GM06990 (cell line): ENCODE results near the gene FRAS1.
"Not testable (repeated sequence)": the region's sequence is repeated elsewhere in the genome, so short reads cannot be mapped to it uniquely, and the experiment has no call there.

ENCODE experiments used
- DNase-seq: peaks from one replicate; pipeline ENCODE4 v3.0.0-alpha.2; 2011; ENCODE audit not compliant: insufficient read length; ENCODE audit errors: extremely low read depth
- H3K27me3 ChIP-seq: replicated peaks from 2 replicates; pipeline ENCODE4 v1.6.0; 2011; ENCODE audit warnings: low read length; ENCODE audit not compliant: control insufficient read depth, insufficient read depth
- H3K36me3 ChIP-seq: 2 replicates; pipeline ENCODE4 v1.5.1; 2011; ENCODE audit warnings: low read length; ENCODE audit not compliant: control insufficient read depth, insufficient read depth
- H3K4me3 ChIP-seq: replicated peaks from 2 replicates; pipeline ENCODE4 v1.5.1; 2011; ENCODE audit warnings: low read depth, mild to moderate bottlenecking, control low read depth, low read length
- TF ChIP-seq, protein P1 (sequence below): IDR thresholded peaks from 2 replicates; pipeline ENCODE4 v1.5.1; 2011; ENCODE audit warnings: low read length, control low read depth, mild to moderate bottlenecking, inconsistent platforms; ENCODE audit not compliant: insufficient read depth, poor library complexity, severe bottlenecking

FRAS1 gene

DNA sequence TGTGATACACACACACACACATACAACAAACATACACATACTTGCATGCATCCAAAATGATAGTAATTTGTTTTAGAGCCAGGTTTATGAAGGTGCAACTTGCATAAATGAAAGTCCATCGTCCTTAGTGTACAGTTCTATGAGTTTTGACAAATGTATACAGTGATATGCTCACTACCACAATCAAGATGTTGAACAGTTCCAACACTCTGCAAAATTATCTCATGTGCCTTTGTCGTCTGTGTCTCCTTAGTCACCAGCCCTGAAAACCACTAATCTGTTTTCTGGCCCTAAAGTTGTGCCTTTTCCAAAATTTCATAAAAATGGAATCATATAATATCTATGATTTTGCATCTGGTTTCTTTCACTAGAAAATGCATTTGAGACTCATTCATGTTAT, 426.7 kb downstream of the FRAS1 start:
- DNase-seq: no peak
- no peak overlapping the region for H3K4me3 ChIP-seq
- no peaks in the 10 kb centered on the region for H3K36me3 ChIP-seq
- no peaks in the 10 kb centered on the region for H3K27me3 ChIP-seq
- TF ChIP-seq, protein P1, sequence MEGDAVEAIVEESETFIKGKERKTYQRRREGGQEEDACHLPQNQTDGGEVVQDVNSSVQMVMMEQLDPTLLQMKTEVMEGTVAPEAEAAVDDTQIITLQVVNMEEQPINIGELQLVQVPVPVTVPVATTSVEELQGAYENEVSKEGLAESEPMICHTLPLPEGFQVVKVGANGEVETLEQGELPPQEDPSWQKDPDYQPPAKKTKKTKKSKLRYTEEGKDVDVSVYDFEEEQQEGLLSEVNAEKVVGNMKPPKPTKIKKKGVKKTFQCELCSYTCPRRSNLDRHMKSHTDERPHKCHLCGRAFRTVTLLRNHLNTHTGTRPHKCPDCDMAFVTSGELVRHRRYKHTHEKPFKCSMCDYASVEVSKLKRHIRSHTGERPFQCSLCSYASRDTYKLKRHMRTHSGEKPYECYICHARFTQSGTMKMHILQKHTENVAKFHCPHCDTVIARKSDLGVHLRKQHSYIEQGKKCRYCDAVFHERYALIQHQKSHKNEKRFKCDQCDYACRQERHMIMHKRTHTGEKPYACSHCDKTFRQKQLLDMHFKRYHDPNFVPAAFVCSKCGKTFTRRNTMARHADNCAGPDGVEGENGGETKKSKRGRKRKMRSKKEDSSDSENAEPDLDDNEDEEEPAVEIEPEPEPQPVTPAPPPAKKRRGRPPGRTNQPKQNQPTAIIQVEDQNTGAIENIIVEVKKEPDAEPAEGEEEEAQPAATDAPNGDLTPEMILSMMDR: no peak

DNA sequence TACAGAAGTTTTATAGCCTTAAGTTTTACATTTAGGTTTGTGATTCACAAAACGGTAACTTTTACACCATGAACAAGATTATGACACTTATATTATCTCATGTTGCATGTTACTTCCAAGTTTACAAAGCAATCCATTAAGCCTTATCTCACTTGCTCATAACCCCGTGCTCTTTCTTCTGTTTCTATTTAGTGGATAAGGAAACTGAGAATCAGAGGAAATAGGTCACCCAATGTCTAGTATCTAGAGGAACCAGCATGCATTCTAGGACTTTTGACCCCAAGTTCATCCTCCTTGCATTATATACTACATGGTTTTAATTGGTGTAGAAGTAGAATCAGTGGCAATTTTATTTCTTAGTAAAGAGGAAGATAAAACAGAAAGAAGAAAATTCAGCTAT, 427.5 kb downstream of the FRAS1 start:
- no peak overlapping the region for H3K4me3 ChIP-seq
- no peaks in the 10 kb centered on the region for H3K27me3 ChIP-seq
- no peak for DNase-seq
- no peaks in the 10 kb centered on the region for H3K36me3 ChIP-seq
- TF ChIP-seq, protein P1: no peak

DNA sequence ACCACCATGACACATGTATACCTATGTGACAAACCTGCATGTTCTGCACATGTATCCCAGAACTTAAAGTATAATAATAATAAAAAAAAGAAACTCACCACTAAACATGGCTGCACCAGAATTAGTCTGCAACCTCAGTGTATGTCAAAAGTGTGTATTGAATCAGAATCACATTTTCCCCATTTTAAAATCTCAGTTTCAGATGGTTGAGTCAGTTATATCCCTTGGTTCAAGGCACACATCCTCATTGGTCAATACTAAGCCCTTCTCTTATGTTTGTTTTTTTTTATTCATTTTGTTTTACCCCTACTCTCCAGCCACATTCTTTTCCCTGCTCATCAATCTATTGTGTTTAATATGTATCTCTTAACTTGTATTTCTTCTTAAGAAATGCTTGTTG, 436.6 kb downstream of the FRAS1 start:
- TF ChIP-seq, protein P1: no peak
- DNase-seq: no peak
- no peaks in the 10 kb centered on the region for H3K36me3 ChIP-seq
- no peaks in the 10 kb centered on the region for H3K27me3 ChIP-seq
- no peak overlapping the region for H3K4me3 ChIP-seq

DNA sequence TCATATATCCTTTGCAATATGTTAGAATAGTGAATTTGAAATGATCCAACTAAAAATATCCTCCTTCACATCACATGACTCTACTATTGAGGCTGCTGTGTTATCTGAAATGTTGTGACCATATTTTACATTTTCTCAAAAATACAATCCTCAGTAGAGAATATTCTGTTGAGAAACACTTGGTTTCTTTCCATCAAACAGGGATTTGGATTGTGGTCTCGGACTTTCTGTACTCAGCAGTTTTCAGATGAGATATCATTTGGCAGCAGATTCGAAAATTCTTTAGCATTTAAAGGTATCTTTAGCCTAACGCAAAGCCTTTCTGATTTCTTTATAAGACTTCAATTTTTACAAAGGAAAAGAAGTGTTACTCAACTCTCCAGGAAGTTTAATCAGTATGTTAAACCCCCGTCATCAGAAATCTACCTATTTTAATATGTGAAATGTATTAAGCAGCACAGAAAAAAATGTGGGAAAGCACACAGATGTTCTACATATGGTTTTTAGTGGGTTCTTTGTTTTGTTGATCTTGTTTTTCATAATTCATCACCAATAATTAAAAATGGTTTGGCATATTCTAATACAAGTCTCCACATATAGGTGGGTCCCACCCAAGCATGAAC, 439.0 kb downstream of the FRAS1 start:
- Histone ChIP-seq H3K36me3 (no peaks in the 10 kb centered on the region), H3K4me3 (no peak overlapping the region), H3K27me3 (no peaks in the 10 kb centered on the region)
- DNase-seq: no peak
- TF ChIP-seq, protein P1: no peak

DNA sequence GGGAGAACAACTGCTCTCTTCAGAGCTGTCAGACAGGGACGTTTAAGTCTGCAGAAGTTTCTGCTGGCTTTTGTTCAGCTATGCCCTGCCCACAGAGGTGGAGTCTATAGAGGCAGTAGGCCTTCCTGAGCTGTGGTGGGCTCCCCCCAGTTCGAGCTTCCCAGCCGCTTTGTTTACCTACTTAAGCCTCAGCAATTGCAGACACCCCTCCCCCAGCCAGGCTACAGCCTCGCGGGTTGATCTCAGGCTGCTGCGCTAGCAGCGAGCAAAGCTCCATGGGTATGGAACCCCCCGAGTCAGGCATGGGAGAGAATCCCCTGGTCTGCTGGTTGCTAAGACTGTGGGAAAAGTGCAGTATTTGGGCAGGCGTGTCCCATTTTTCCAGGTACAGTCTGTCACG, 449.1 kb downstream of the FRAS1 start:
- H3K4me3 ChIP-seq, H3K36me3 ChIP-seq, DNase-seq, H3K27me3 ChIP-seq: not testable (repeated sequence)

DNA sequence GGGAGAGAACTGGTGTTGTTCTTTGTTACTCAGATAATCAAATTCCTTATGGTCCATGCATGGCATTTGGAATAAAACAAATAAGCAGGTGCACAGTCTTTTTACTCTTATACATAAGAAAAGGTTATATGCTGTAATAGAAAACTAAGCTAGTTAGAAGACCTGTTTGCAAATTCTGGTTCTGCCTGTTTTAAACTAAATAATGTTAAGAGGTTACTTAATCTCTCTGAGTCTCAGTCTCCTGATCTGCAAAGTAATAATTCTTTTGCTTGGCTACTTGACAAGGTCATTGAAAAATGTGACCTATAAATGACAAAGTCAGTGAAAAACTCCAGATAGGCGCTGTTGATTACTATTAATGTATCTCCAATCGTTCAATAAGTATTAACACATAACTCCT, 451.9 kb downstream of the FRAS1 start:
- Histone ChIP-seq H3K36me3 (no peaks in the 10 kb centered on the region), H3K4me3 (no peak overlapping the region), H3K27me3 (no peaks in the 10 kb centered on the region; the same call in 1 of the 2 replicates)
- no peak for DNase-seq
- TF ChIP-seq, protein P1: no peak
